ENCODE data around the gene CMTM5.
"Not testable (repeated sequence)": the region's sequence is repeated elsewhere in the genome, so short reads cannot be mapped to it uniquely, and the experiment has no call there.

Gene CMTM5

DNA sequence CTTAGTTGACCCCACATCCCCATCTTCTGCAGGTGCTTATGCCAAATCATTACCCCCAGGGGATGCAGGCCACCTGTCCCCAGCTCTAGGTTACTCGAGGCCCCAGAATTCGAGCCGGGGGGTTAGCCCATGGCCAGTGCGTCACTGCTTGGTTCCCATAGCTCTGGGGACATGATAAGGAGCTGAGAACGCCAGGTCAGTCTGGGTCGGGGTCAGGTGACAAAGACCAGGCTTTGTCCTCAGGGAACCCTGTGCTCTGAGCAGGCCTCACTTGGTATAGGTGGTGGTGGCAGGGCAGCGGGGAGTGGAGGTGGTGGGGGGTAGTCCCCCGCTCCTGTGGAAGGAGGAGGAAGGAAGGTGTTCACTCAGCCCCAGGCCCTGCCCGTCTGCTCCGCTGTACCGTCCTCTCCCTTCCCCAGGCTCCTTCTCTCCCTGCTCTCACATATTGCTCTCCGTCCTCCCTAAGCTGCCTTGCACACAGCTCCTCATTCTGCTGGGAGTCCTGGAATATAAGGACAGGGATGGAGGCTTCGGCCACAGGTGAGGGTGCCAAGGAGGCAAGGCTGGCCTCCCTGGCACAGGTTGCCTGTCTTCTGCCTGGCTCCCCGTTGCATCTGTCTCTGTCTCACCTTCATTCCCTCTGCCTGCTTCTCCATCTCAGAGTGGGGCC, 33.3 kb downstream of the CMTM5 start:
- Histone ChIP-seq H3K9me3 (ENCODE audit: low read length) (peaks cover 1% of the 10 kb centered on the region), H3K4me3 (ENCODE audit: low read length) (no peak overlapping the region)

GRCh38 chr14:23411563-23412525, 35.0 kb downstream of the CMTM5 start:
- H3K4me3 ChIP-seq (ENCODE audit: low read length) = no peak overlapping the region

More for the DNA sequence above, 33.3 kb downstream of the CMTM5 start:
- Histone ChIP-seq H3K36me3 (ENCODE audit: insufficient read depth, low read length) (no peaks in the 10 kb centered on the region), H3K4me1 (ENCODE audit: insufficient read depth, low read length) (no peaks in the 10 kb centered on the region), H3K27me3 (ENCODE audit: insufficient read depth, low read length) (peaks cover 6% of the 10 kb centered on the region), H2AFZ (ENCODE audit: low read depth, low read length) (no peak overlapping the region)

DNA sequence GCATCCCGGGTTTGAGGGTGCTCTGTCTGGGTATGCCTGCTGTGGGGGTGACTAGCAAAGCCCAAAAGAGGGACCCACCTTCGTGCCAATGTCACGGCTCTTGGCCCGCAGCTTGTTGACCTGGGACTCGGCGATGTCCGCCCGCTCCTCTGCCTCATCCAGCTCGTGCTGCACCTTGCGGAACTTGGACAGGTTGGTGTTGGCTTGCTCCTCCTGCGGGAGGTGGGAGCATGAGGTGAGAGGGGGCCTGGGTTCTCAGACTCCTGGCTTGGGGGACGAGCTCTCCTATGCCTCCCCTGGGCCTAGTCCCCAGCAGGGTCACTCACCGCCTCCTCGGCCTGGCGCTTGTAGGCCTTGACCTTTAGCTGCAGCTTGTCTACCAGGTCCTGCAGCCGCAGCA, 36.8 kb downstream of the CMTM5 start:
- H3K36me3 ChIP-seq (ENCODE audit: insufficient read depth, low read length) = no peaks in the 10 kb centered on the region
- no peak overlapping the region for H3K4me3 ChIP-seq (ENCODE audit: low read length)
- no peak overlapping the region for H2AFZ ChIP-seq (ENCODE audit: low read depth, low read length)
- H3K27me3 ChIP-seq (ENCODE audit: insufficient read depth, low read length) = no peaks in the 10 kb centered on the region
- H3K9me3 ChIP-seq (ENCODE audit: low read length) = peaks cover 1% of the 10 kb centered on the region
- H3K4me1 ChIP-seq (ENCODE audit: insufficient read depth, low read length) = no peaks in the 10 kb centered on the region

More at GRCh38 chr14:23411563-23412525, 35.0 kb downstream of the CMTM5 start:
- Histone ChIP-seq H3K9me3 (ENCODE audit: low read length) (peaks cover 1% of the 10 kb centered on the region), H3K4me1 (ENCODE audit: insufficient read depth, low read length) (no peaks in the 10 kb centered on the region), H2AFZ (ENCODE audit: low read depth, low read length) (no peak overlapping the region), H3K27me3 (ENCODE audit: insufficient read depth, low read length) (peaks cover 4% of the 10 kb centered on the region), H3K36me3 (ENCODE audit: insufficient read depth, low read length) (no peaks in the 10 kb centered on the region)

GRCh38 chr14:23414254-23414653, 37.4 kb downstream of the CMTM5 start:
- no peaks in the 10 kb centered on the region for H3K4me1 ChIP-seq (ENCODE audit: insufficient read depth, low read length)
- H2AFZ ChIP-seq (ENCODE audit: low read depth, low read length) = no peak overlapping the region
- H3K36me3 ChIP-seq (ENCODE audit: insufficient read depth, low read length) = no peaks in the 10 kb centered on the region
- H3K9me3 ChIP-seq (ENCODE audit: low read length) = peaks cover 1% of the 10 kb centered on the region
- H3K27me3 ChIP-seq (ENCODE audit: insufficient read depth, low read length) = no peaks in the 10 kb centered on the region
- H3K4me3 ChIP-seq (ENCODE audit: low read length) = no peak overlapping the region

GRCh38 chr14:23414906-23415820, 38.3 kb downstream of the CMTM5 start:
- H3K4me3 ChIP-seq (ENCODE audit: low read length) = no peak overlapping the region
- H3K27me3 ChIP-seq (ENCODE audit: insufficient read depth, low read length) = no peaks in the 10 kb centered on the region
- H3K36me3 ChIP-seq (ENCODE audit: insufficient read depth, low read length) = no peaks in the 10 kb centered on the region
- no peaks in the 10 kb centered on the region for H3K4me1 ChIP-seq (ENCODE audit: insufficient read depth, low read length)
- H3K9me3 ChIP-seq (ENCODE audit: low read length) = peaks cover 1% of the 10 kb centered on the region
- H2AFZ ChIP-seq (ENCODE audit: low read depth, low read length) = no peak overlapping the region

GRCh38 chr14:23415821-23416778, 39.3 kb downstream of the CMTM5 start:
- H3K4me1 ChIP-seq (ENCODE audit: insufficient read depth, low read length) = no peaks in the 10 kb centered on the region
- no peaks in the 10 kb centered on the region for H3K27me3 ChIP-seq (ENCODE audit: insufficient read depth, low read length)
- H3K9me3 ChIP-seq (ENCODE audit: low read length) = peaks cover 1% of the 10 kb centered on the region
- no peak overlapping the region for H2AFZ ChIP-seq (ENCODE audit: low read depth, low read length)
- H3K4me3 ChIP-seq (ENCODE audit: low read length) = no peak overlapping the region
- no peaks in the 10 kb centered on the region for H3K36me3 ChIP-seq (ENCODE audit: insufficient read depth, low read length)

DNA sequence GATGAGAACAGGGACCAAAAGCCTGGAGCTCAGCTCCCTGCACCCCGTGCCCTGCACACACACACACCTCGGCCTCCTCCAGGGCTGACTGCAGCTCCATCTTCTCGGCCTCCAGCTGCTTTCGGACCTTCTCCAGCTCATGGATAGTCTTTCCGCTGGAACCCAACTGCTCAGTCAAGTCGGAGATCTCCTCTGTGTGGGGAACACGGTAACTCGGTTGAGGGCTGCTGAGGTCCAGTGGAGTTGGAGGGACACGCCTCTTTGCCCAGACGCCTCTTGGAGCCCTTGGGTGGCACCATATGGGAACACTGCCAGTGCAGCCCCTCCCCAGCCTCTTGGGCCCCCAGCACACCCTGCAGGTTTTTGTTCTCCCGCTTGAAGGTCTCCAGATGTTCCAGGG, 40.0 kb downstream of the CMTM5 start:
- H3K4me3 ChIP-seq (ENCODE audit: low read length) = no peak overlapping the region
- H3K4me1 ChIP-seq (ENCODE audit: insufficient read depth, low read length) = no peaks in the 10 kb centered on the region
- no peaks in the 10 kb centered on the region for H3K36me3 ChIP-seq (ENCODE audit: insufficient read depth, low read length)
- peaks cover 1% of the 10 kb centered on the region for H3K9me3 ChIP-seq (ENCODE audit: low read length)
- H2AFZ ChIP-seq (ENCODE audit: low read depth, low read length) = no peak overlapping the region
- peaks cover under 1% of the 10 kb centered on the region for H3K27me3 ChIP-seq (ENCODE audit: insufficient read depth, low read length)

- not testable (repeated sequence) for H3K9me3 ChIP-seq (ENCODE audit: low read length); H3K4me3 ChIP-seq (ENCODE audit: low read length); H2AFZ ChIP-seq (ENCODE audit: low read depth, low read length); H3K4me1 ChIP-seq (ENCODE audit: insufficient read depth, low read length); H3K36me3 ChIP-seq (ENCODE audit: insufficient read depth, low read length); H3K27me3 ChIP-seq (ENCODE audit: insufficient read depth, low read length)
Observed at GRCh38 chr14:23417269-23417668, 40.4 kb downstream of the CMTM5 start.

DNA sequence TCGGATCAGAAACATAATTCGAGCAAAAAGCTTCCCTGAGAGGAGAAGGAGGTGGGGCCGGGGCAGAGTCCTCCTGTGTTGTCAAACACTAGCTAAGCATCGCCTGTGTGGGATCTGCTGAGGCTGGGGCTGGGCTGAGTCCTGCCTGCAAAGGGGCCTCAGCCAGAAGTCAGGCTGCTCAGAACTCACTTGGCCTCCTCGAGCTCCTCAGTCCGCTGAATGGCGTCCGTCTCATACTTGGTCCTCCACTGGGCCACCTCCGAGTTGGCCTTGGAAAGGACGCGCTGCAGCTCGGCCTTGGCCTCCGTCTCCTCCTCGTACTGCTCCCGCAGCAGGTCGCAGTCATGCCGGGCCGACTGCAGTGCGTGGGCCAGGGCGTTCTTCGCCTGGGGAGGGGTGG, 41.2 kb downstream of the CMTM5 start:
- H3K4me3 ChIP-seq (ENCODE audit: low read length) = no peak overlapping the region
- no peaks in the 10 kb centered on the region for H3K36me3 ChIP-seq (ENCODE audit: insufficient read depth, low read length)
- H3K9me3 ChIP-seq (ENCODE audit: low read length) = peaks cover 1% of the 10 kb centered on the region
- H3K4me1 ChIP-seq (ENCODE audit: insufficient read depth, low read length) = no peaks in the 10 kb centered on the region
- H3K27me3 ChIP-seq (ENCODE audit: insufficient read depth, low read length) = peaks cover 2% of the 10 kb centered on the region
- H2AFZ ChIP-seq (ENCODE audit: low read depth, low read length) = no peak overlapping the region

- H3K4me3 ChIP-seq (ENCODE audit: low read length); H3K27me3 ChIP-seq (ENCODE audit: insufficient read depth, low read length); H3K9me3 ChIP-seq (ENCODE audit: low read length); H3K4me1 ChIP-seq (ENCODE audit: insufficient read depth, low read length); H2AFZ ChIP-seq (ENCODE audit: low read depth, low read length); H3K36me3 ChIP-seq (ENCODE audit: insufficient read depth, low read length): not testable (repeated sequence)
Observed at GRCh38 chr14:23419646-23420045, 42.8 kb downstream of the CMTM5 start.

DNA sequence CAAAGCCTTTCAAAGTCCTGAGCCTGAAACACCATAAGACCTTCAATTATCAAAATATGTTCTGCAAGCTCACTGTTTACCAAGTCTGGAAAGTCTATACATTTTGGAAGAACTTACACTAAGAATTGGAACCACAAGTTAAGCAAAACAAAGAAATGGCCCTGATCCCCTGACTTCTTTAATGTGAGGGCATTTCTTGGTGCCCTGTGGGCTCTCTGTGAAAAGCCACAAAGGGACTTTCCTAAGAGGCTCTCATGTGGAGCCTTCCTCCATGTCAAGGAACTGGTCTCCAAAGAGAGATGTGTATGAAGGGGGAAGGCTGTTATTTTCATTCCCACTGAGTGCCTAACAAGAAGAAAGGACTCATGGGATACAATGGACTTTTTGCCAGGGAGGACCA, 44.7 kb downstream of the CMTM5 start:
- H3K4me1 ChIP-seq (ENCODE audit: insufficient read depth, low read length) = no peaks in the 10 kb centered on the region
- H2AFZ ChIP-seq (ENCODE audit: low read depth, low read length) = no peak overlapping the region
- H3K9me3 ChIP-seq (ENCODE audit: low read length) = peaks cover 4% of the 10 kb centered on the region
- H3K4me3 ChIP-seq (ENCODE audit: low read length) = no peak overlapping the region
- H3K27me3 ChIP-seq (ENCODE audit: insufficient read depth, low read length) = peaks cover 9% of the 10 kb centered on the region
- no peaks in the 10 kb centered on the region for H3K36me3 ChIP-seq (ENCODE audit: insufficient read depth, low read length)

GRCh38 chr14:23423657-23424056, 46.8 kb downstream of the CMTM5 start:
- Histone ChIP-seq H2AFZ (ENCODE audit: low read depth, low read length) (no peak overlapping the region), H3K27me3 (ENCODE audit: insufficient read depth, low read length) (peaks cover 9% of the 10 kb centered on the region), H3K4me1 (ENCODE audit: insufficient read depth, low read length) (no peaks in the 10 kb centered on the region), H3K4me3 (ENCODE audit: low read length) (no peak overlapping the region), H3K36me3 (ENCODE audit: insufficient read depth, low read length) (no peaks in the 10 kb centered on the region), H3K9me3 (ENCODE audit: low read length) (peaks cover 4% of the 10 kb centered on the region)
